K562 (cell line): ENCODE data around the gene GSKIP.

Experiments
- BHLHE40 ChIP-seq: IDR thresholded peaks from 2 replicates; pipeline ENCODE4 v1.6.1; 2011; ENCODE audit warnings: low read length, improper control_type of control experiment
- HMBOX1 ChIP-seq: sonication (generic); IDR thresholded peaks from 2 replicates; pipeline ENCODE4 v1.6.1; 2016
- ZBTB33 ChIP-seq: sonication (generic); formaldehyde crosslinking; IDR thresholded peaks from 2 replicates; pipeline ENCODE4 v1.8.1; 2023; ENCODE audit warnings: mild to moderate bottlenecking, missing genetic modification reagents

GRCh38 chr14:96399405-96399804 is 36.1 kb downstream of the GSKIP start:
- TF ChIP-seq BHLHE40: no peak
- TF ChIP-seq ZBTB33: no peak
- no peak for TF ChIP-seq HMBOX1
